CD4-positive, alpha-beta T cell treated with Interleukin-17A for 4 hours (primary cell): ENCODE data around the gene HAUS5.
"Not testable (repeated sequence)": the region's sequence is repeated elsewhere in the genome, so short reads cannot be mapped to it uniquely, and the experiment has no call there.

ENCODE experiments used
- DNase-seq: peaks from one replicate; pipeline ENCODE4 v3.0.0-alpha.2; 2020; ENCODE audit warnings: mixed read lengths

The HAUS5 gene

GRCh38 chr19:35643255-35644205 is 31.0 kb downstream of the HAUS5 start:
- DNase-seq: peak; percentile 87

- peak; percentile 98 for DNase-seq
Measured at GRCh38 chr19:35644206-35644986, 31.9 kb downstream of the HAUS5 start.

GRCh38 chr19:35644987-35645679 is 32.6 kb downstream of the HAUS5 start:
- DNase-seq: peak; percentile 88

GRCh38 chr19:35645680-35646511 is 33.4 kb downstream of the HAUS5 start:
- no peak for DNase-seq

GRCh38 chr19:35648017-35648961 is 35.8 kb downstream of the HAUS5 start, which contains the start of gene COX6B1:
TSS of gene COX6B1 (plus strand) at chr19:35648323. CDS start at chr19:35651244, 2,921 bp downstream.
- DNase-seq: peak; percentile 93

- no peak for DNase-seq
Measured at GRCh38 chr19:35650581-35650980, 38.0 kb downstream of the HAUS5 start.

GRCh38 chr19:35654828-35655227 is 42.3 kb downstream of the HAUS5 start:
- not testable (repeated sequence) for DNase-seq

GRCh38 chr19:35655600-35655999 is 43.1 kb downstream of the HAUS5 start:
- DNase-seq: no peak

GRCh38 chr19:35656700-35657099 is 44.2 kb downstream of the HAUS5 start:
- no peak for DNase-seq

- DNase-seq: no peak
Measured at GRCh38 chr19:35657904-35658700, 45.6 kb downstream of the HAUS5 start.

- DNase-seq: no peak
Measured at GRCh38 chr19:35661995-35662340, 49.4 kb downstream of the HAUS5 start.

- no peak for DNase-seq
Measured at GRCh38 chr19:35663981-35664380, 51.4 kb downstream of the HAUS5 start.

GRCh38 chr19:35665157-35665556 is 52.6 kb downstream of the HAUS5 start:
- DNase-seq: no peak

- no peak for DNase-seq
Measured at GRCh38 chr19:35665604-35666003, 53.1 kb downstream of the HAUS5 start.

GRCh38 chr19:35666251-35666913 is 53.8 kb downstream of the HAUS5 start, which contains the start of gene UPK1A:
TSS of gene UPK1A (plus strand) at chr19:35666517. CDS start at chr19:35666813, 296 bp downstream.
- no peak for DNase-seq

- no peak for DNase-seq
Measured at GRCh38 chr19:35669566-35669965, 57.0 kb downstream of the HAUS5 start.

GRCh38 chr19:35669974-35670373 is 57.4 kb downstream of the HAUS5 start:
- no peak for DNase-seq

GRCh38 chr19:35670686-35671085 is 58.2 kb downstream of the HAUS5 start:
- DNase-seq: no peak

- no peak for DNase-seq
Measured at GRCh38 chr19:35671818-35672217, 59.3 kb downstream of the HAUS5 start.
